Fibroblast of lung (primary cell): ENCODE results near the gene SLC4A3.

ENCODE experiments used
- CTCF ChIP-seq, 2 donors: IDR thresholded peaks in 1 of 2; conservative IDR thresholded peaks in 1 of 2; 1 replicate in 1 of 2; 2 replicates in 1 of 2; pipeline ENCODE4 v1.5.1; 2011 to 2012; ENCODE audit warnings: low read length in 2 of 2, control low read depth in 1 of 2, inconsistent platforms in 1 of 2, low read depth in 1 of 2, mild to moderate bottlenecking in 1 of 2
- EZH2 ChIP-seq: IDR thresholded peaks from 2 replicates; pipeline ENCODE4 v1.5.1; 2012; ENCODE audit warnings: low read length, control low read depth, mild to moderate bottlenecking; ENCODE audit errors: missing control alignments

- TF ChIP-seq CTCF (conservative IDR thresholded peaks at IDR 0.05 in 1 of 2, IDR thresholded peaks at IDR 0.05 in 1 of 2; ENCODE audit: low read depth in 1 of 2, low read length in 2 of 2) (peak; percentile 39 to 82), EZH2 (no peak)
Observed at GRCh38 chr2:219689676-219690628, 62.5 kb downstream of the SLC4A3 start.
